ENCODE results near the gene WWC1.

The WWC1 gene

DNA sequence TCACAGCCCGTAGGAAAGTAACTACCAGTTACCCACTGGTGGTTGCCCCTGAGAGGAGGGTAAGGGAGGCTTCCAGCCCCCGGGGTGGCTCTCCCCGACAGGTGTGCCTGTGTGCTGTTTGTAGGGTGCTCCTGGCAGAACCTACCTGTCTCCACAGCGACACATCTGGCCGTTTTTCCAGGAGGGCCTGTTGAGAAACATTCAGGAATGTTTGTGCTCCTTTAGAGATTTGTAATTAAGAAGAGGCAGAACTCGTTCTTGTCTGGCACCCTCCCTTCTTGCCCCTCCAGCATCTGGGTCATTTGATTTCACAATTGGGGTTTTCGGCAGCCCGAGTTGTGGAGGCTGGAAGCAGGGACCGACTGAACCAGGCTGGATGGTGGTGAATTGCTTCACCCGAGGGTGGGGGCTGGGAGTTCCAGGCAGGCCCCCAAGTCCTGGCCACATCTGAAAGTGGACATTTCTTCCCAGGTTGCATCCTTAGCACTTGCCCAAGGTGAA lies 74.2 kb downstream of the WWC1 start:
- no peak for DNase-seq

DNA sequence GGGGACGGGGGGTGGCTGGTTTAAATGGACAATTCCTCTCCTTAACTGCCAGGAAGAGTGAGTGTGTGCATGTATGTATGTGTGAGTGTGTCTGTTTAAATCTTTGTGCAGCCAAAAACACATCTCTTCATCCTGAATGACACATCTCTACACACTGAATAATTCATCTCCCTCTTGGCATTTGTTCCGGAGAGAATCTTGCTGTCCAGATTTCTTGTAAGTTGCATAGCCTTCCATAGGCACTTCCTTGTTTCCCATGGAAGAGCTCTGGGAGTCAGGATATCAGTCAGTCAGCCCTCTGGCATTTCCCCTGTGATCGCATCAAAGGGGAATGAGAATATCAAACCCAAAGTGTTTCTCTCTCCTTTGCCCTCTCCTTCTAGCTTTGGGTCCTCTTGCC lies 74.7 kb downstream of the WWC1 start:
- DNase-seq, result no peak

DNA sequence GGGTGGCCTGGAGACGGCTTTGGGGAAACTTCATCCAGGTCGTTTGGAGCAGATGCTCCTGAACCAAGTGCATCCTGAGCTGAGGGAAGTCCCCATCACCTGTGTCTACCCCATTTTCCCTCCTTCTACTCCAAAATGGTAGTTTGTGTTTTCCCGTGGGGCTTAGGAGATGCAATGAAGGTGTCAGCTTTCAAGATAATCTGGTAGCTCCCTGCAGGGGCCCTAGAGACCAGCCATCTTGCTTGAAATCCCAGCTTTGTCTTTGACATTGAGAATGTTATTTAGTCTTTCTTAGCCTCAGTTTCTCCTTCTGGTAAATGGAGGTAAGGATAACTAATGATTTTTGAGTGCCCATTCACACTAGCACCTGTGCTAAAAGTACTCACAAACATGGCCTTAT lies 77.4 kb downstream of the WWC1 start:
- DNase-seq, result no peak

GRCh38 chr5:168370831-168371230 lies 79.4 kb downstream of the WWC1 start:
- DNase-seq, result no peak

DNA sequence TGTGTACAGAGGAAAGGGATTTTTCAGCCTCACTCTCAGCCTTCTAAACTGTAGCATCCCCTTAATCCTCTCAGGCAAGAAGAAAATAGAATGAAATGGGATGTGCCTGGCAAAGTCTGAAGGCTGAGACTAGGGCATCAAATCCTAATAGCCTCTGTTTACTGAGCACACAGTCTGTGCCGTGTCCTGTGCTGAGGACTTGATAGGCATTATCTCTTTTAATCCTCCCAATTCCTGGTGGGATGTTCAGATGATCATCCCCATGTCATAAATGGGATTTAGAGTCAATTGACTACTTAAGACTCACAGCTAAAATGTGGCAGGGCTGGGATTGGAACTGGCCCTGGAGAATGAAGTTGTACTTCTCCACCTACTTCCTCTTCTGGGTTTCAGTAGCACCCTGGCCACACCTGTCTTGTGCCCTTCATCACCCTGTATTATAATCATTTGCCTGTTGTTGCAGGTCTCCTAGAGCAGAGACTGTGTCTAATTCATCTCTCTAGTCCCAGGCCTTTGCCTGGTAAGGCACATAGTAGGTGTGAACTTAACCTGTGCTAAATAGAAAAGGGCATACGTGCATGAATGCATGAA lies 81.0 kb downstream of the WWC1 start:
- DNase-seq, result no peak

DNA sequence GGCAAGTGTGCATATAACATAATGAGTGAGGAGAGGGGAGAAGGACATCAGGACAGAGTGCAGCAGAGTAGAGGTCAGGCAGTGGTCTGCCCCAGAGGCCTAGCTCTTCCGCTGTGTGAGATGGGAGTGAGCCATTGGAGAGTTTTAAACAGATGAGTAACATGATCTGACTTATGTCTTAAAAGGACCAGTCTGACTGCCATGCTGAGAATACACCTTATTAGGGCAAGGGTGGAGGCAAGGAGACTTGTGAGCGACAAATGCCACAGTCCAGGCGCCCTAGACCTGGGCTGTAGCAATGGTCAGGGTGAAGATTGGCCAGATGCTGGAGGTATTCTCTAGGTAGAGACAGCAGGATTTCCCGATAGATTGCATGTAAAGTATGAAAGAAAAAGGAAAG lies 83.1 kb downstream of the WWC1 start:
- no peak for DNase-seq

DNA sequence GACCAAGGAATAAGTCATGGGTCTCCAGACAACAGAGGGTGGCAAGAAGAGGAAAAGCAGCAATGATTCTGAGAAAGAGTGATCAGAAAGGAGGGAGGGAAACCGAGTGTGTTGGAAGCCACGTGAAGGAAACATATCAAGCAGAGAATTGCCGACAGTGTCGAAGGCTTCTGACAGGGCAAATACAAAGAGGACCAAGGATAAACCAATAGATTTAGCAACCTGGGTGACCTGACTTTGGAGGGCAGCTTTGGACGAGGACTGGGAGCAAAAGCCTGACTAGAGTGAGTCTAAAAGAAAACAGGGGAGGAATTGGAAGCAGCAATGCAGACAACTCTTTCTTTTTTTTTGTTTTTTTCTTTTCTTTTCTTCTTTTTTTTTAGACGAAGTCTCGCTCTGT lies 83.8 kb downstream of the WWC1 start:
- DNase-seq, result no peak

GRCh38 chr5:168377525-168377924 lies 86.1 kb downstream of the WWC1 start:
- no peak for DNase-seq

DNA sequence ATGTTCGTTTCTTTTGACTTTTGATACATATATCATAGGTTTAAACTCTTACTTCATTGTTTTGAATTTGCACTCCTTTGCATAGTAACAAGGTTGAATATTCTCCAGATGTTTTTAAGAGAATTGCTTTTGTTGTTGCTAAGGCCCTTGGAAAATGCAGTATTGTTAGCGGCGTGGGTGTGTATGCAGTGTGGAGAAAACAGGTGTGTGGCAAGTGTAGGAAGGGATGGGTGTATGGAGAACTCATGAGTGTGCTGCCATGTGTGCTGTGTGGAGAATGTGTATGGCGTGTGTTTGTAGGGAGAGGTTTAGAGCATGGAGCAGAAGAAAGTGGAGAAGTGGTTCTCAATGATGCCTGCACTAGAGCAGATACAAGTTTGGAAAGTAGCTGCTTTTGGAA lies 87.3 kb downstream of the WWC1 start:
- no peak for DNase-seq

DNA sequence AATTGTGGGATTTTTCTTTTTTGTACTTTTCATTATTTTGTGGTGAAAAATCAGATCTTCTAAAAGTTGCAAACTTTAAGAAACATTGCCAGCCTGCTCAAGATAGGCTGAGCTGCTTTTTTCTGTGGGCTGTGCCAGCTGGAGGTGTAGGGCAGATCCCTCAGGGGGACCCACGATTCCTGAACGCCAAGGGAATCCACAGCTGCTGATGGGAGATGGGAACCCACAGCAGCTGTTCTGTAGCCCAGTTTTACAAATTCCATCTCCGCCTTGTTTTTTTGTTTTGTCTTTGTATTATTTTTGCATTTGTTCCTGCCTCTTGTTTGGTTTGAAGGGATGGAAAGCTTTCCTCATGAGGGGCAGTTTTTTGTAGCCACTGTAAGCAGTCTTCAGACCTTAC lies 91.0 kb downstream of the WWC1 start:
- no peak for DNase-seq

- DNase-seq, result no peak
Observed at GRCh38 chr5:168390491-168390890, 99.0 kb downstream of the WWC1 start.

DNA sequence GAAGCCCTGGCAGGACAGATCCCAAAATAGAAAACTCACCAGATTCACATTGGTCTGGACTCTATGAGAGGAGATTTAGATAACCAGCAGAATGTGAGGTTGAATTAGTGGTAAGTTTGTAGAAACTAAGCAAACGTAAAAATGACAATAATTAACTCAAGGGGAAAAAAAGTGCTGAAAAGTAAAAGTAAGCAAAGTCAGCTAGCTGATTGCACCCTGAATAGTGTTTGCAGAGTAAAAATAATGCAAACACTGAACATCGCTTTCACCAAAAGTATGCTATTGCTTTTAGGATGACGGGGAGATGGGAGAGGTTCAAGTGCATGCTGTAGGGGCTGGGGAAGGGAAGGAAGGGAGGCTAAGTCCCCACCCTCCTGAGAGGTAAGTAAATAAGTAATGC lies 102.3 kb downstream of the WWC1 start:
- no peak for DNase-seq

GRCh38 chr5:168400429-168401220 lies 109.2 kb downstream of the WWC1 start:
- no peak for DNase-seq

DNA sequence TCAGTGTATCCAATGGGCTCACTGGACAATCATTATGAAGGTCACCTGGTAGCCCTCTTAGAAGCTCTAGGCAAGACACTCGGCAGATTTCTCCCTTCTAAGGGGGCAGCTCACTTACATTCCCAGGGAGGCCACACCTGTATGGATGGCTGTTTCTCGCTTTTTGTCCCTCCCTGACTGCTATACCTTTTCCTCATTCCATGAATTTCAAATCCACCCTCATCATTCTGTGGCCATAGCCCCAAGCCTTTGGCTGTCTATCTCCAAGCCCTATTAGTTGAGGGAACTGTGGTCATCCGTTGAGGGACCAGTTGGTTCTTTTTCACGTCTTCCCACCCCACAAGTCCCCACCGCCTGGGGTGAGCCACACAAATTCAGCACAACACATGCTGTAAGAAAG lies 109.8 kb downstream of the WWC1 start:
- DNase-seq, result no peak

- no peak for DNase-seq
Observed at GRCh38 chr5:168401880-168402279, 110.4 kb downstream of the WWC1 start.

DNA sequence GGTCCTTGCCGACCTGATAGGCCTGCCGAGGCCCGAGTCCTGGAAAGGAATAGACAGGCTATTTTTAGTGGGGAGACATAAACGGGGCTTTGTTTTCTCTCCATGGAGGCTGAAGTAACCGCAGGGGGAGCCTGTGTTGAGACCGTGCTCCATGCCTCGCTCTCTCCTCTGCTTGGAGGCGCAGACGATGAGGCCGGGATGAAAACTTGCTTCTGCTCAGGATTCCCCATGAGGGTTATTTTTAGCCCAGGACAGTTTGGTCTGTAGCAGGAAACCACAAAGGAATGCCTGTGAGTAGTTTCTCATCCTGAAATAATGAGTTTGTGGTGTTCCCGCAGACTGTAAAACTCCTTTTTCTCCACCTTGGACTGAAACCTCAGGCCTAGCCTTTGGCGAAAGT lies 112.9 kb downstream of the WWC1 start:
- DNase-seq, result no peak

DNA sequence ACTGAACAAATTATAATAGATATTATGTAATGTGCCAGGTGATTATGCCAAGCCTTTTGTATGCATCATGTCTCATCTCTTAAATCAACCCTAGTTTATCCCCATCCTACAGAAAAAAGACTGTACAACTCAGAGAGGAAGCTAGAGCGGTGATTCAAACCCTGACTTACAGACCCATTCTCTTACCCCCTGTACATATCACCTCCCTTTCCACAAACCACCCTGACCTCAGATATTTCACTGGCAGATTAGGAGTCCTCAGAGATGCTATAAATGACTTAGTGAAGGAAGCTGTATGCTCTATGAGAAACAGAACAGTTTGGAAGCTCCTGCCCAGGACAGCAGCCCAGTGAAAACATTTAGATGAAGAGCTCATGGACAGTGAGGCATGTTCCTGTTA lies 115.8 kb downstream of the WWC1 start:
- DNase-seq, result no peak

DNA sequence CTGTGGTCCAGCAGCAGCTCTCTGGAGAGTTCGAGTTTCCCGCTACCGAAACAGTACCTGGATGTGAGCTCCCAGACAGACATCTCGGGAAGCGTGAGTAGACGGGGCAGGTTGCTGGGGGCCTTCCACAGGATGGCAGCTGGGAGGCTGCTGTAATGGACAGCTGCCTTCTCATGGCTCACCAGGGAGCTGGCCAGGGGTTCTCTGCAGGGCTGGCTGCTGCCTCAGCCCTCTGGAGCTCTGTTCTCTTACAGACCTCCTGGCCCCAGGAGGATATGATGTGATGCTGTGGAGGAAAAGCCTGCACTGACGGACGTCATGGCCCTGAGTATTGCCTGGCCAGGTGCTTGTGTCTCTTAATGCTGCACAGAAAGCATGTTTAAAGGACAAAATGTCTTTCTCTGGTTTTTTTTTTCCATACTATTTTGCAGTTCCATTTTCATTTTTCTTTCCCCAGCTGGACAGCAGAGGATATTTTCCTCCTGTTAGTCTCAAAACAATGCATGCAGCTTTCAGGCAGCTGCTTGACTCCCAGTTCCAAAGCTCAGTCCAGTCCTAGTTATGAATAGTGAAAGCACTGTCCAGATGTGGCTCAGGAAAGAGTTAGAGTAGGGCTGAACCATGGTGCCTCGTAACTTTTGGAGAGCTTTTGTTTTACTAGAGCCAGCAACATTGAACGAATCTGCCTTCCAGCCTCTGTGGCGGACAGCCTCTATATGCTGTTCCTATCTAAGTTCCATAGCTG lies 117.3 kb downstream of the WWC1 start:
- no peak for DNase-seq

DNA sequence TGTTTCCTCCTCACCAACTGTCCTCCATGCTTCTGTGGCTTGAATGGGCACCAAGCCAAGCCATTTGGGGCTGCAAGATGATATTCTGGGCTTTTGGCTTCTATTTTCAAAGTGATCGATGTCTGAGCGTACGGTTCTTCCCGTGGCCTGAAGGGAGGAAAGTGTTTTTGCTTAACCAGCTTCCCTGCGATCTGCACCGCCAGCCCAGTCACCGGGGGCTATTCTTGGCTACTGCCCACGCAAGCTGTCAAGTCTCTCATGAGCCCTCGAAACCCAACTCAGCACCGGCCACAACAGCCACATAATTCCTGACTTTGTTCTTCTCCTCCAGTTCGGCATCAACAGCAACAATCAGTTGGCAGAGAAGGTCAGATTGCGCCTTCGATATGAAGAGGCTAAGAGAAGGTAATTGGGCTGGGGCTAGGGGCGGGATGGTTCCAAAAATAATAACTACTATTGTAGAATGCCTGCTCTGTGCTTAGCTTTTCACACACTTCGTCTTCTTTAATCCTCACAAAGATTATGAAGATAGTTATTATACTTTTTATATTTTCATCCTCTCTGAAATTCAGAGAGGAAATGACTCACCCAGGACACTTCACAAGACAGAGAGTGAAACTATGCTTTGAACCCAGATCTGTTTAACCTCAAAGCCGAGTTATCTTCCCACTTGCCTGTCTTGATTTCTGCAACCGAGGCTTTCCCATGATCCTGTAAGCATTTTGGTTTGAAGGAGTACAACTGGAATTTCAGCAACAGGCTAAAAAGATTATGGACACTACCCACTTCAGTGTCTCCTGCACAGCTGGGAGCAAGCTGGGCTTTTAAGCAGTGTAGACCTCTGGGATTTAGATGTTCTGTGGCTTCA lies 118.4 kb downstream of the WWC1 start:
- DNase-seq, result no peak

DNA sequence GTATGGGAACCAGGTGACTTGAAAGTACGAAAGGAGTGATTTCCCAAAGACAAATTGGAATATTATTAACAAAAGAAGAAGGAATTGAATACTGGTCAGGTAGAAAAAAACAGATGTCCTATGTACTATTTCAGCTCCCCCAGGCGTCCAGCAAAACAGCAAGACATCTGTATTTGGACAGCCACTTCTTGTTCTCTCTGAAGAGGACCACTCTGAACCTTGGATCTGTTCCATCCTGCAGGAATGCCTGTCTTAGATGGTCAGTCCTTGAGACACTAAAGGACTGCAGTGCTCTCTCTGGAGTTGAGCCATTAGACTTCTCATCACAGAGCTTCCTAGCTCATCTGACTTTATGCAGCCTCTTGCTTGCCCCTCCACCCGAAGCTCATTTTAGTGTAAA lies 120.4 kb downstream of the WWC1 start:
- DNase-seq, result no peak

- no peak for DNase-seq
Observed at GRCh38 chr5:168413062-168413461, 121.6 kb downstream of the WWC1 start.

- no peak for DNase-seq
Observed at GRCh38 chr5:168413596-168413995, 122.2 kb downstream of the WWC1 start.

DNA sequence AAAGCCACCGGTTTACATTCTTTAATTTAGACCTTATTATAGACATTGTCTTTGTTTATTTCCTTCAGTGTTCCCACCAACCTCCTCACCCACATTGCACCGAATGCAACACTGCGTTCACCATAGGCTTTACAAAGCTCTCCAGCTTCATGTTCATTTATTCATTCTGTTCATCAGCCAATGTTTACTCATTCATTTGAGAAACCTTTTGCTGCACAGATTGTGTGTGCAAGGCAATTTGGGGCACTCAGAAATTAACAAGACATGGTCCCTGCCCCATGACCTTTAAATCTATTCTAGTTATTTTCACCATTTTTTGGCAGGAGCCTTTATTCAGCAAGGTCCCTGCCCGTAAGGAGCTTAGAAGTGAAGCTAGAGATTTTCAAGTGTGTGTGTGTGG lies 124.0 kb downstream of the WWC1 start:
- DNase-seq, result no peak
